HG03045 (cell line): Measurements from ENCODE around the gene UBN1.

Experiments
- ATAC-seq: cut with Tn5 transposase; IDR thresholded peaks from one replicate; pipeline ENCODE4 v1.9.1; 2021; ENCODE audit warnings: mild to moderate bottlenecking, moderate library complexity; ENCODE audit not compliant: unreplicated experiment

Gene UBN1

DNA sequence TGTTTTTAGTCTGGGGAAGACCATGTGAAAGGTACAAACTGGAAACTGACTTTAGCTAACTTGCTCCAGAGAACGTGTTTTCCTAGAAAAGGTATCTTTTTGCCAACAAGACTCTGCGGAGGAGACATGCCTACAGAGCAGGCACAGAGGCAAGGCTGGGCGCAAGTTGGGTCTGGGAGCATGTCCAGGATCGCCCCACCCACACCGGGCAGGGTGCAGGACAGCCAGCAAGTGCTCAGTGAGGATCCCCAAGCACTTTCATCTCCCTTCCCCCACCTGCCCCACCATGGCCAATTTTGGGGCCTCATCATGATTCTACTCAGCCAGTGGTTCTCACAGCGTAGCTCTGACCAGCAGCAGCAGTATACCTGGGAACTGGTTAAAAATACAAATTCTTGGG is 26.6 kb upstream of the UBN1 start:
- ATAC-seq, result no peak

DNA sequence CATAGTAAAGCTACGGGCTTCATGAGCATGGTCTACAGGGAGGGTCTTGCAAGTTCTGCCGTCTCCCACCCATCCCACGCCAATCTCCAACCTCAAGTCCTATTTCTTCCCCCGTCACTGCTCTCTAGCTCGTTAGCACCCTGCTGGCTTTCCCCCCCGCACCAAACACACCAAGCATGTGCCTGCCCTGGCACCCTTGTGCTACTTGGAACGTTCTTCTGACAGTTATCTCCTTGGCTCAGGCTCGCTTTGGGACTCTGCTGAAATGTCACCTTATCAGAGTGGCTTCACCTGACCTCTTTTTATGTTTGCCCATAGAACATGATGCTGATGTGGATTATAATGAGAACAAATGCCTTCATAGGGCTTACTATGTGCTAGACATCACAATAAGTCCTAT is 22.1 kb upstream of the UBN1 start:
- ATAC-seq, result no peak

DNA sequence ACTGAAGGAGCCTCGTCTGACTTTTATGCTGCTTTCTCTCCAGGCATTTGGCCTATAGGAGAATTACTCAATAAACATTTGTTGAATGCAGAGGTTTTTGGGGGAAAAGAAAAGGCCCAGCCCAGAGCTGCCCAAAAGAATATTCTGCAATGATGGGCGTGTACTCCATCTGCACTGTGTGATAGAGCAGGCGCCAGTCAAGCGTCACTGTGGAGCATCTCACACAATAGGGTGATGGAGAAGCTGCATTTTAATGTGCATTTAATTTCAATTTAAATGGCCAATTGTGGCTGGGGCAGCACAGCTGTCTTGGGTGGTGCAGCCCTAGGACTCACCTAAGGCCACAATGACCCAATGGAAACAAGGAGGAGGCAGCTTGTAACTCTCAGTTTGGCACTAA is 20.8 kb upstream of the UBN1 start:
- no peak for ATAC-seq

DNA sequence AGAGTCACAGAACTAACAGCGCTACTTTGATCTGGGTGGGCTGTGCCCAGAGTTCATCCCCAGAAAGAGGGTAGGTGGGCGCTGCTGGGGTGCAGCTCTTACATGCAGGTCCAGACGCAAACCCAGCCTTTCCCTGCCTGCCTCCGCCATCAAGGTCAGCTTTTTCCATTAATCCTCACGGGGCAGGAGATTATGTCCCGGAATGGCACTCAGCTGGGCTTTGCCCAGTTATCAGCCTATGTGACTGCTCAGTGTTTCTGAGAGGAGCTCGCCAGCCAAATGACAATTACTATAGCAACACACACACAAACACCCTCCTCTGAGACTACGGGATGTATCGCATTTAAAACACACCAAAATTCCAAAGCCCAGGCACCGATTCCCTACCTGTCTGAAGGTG is 20.3 kb upstream of the UBN1 start:
- ATAC-seq, result no peak

DNA sequence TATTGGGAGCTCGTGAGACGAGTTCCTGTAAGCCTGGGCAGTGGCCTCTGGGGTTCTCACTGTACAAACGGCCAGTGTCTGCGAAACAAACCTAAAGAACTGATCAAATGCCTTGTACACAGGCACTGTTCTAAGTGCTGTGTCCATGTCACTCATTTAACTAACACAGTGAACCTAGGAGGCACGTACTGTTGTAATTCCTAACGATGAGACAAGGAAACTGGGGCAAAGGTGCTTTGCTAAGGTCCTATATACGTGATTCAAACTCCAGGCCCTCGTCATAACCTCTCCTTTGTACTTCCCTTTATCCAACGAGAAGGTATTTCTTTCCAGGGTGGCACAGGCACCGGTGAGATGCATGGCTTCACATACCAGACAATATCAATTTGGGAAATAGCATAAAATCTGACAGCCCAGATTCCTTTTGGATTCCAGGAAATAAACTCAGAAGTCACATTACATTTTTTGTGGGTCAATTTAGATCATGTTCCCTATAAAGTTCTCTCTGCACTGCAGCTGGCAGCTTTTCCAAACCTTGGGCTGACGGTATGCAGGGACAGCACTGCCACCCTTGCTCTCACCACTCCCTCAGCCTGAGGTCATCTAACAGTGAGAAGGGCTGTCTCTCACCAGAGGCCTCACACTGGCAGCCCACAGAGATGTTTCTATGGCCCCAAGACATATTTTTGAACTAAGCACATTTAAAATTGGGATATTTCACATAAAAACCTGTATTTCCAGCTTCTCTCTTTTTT is 18.5 kb upstream of the UBN1 start:
- ATAC-seq, result no peak

DNA sequence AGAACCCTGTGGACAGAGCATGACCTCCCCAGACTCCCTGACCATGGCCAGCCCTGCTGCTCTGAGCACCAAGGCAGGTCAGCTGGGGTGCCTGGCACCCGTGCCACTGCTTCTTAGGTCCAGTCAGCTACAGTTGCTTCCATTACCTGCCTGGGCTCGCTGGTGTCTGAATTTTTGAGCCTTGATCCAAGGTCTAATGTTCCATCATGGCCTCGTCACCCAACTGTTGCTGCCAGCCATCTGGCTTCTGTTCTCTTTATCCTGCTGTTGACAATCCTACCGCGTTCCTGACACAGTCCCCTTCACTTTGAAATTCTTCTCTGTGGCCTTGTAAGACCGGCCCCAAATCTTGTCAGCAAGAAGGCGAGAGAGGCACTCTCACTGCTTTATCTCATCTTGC is 16.9 kb upstream of the UBN1 start:
- no peak for ATAC-seq

DNA sequence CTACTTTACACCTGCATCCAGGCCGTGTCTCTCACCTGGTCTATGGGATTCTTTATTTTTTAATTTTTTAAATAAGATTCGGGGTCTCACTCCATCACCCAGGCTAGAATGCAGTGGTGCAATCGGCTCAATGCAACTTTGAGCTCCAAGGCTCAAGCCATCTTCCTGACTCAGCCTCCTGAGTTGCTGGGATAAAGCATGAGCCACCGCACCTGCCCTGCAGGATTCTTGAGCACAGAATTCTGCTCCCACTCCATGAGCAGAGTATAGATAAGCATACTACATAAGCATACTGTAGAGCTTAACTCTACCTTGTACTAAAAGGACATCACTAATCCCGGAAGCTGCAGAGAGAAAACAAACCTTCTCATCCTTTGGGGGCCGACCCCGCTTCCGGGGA is 15.7 kb upstream of the UBN1 start:
- no peak for ATAC-seq

DNA sequence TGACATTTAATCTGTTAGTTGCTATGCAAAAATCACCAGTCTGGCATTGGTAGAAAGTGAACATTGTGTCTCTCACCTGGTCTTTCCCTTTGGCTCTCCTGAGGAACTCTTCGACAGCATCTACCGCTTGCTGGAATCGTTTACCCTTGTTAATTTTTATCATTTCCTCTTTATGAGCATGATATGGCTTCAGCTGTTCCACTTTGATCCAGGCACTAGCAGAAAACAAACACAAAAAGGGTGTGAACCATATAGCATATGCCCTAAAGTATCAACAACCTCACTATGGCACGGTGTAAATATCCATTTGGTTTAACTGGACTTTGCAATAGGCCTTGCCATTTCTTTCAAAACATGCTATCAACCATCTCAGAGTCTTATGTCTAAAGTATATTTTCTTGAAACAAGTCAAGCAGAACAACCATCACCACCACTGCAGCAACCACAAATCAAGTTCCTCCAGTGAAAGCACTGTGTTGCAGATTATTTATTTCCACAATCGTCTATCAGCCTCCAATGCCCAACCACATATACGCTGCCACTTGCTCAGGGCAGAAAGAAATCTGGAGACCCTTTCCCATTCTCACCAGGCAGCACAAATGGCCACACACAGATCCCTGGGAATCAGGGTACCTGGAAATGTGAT is 14.5 kb upstream of the UBN1 start:
- ATAC-seq, result no peak

DNA sequence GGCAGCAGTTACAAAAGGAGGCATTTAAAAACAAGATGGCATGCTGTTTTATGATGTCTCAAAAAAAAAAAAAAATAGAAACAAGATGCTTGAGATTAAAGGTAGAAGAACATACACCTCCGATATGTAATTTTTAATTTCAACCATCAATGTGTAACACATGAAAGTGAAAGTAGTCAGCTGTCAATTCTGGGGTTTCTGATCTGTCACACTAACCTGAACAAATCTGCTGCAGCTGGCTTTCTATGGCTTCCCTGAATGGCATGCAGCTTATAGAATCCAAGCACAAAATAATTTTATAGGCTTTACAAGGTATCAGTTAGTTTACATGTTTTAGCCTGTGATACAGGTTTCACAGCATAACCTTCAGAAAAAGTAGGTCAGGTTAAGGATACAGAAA is 13.7 kb upstream of the UBN1 start:
- no peak for ATAC-seq

DNA sequence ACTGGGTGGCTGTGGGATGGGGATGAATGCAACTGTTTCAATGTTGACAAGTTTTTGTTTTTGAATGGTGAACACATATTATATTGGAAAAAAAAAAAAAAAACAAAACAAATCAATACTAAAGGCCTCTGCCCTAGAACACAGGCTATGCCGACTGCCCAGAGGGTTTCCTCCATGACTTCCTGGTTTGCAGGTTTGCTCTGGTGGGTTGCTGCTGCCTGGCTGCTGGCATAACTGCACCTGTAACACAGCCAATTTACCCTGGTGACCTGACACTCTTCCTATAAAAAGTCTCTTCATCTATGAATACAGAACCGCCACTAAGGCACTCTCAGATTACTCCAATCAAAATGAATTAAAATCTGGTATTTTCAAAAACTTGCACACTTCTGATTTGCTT is 10.6 kb upstream of the UBN1 start:
- ATAC-seq, result no peak

DNA sequence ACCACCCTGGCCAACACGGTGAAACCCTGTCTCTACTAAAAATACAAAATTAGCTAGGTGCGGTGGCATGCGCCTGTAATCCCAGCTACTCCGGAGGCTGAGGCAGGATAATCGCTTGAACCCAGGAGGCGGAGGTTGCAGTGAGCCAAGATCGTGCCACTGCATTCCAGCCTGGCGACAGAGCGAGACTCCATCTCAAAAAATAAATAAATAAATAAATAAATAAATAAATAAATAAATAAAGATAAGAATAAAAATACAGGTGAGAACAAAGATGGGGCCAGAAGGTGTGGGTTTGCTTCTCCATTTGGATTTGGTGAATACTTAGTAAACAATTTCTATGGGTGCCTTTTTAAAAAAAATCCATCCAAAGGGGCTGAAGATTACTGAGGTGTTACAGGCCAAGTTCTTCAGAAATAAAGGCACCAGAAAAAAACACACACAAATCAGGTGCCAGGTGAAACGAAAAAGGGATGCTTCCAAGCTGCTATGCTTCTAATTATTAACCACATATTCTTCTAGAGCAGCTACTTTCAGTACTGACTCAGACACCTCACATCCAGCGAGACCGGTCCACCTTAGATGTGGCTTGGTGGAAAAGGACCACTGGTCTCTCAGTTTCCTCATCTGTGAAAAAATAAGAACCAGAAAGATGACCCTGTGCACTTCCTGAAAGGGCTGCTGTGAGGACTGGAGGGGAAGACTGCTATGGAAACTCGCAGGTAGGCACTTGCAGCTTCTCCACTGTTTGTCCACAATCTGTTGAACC is 9.4 kb upstream of the UBN1 start:
- ATAC-seq, result no peak

DNA sequence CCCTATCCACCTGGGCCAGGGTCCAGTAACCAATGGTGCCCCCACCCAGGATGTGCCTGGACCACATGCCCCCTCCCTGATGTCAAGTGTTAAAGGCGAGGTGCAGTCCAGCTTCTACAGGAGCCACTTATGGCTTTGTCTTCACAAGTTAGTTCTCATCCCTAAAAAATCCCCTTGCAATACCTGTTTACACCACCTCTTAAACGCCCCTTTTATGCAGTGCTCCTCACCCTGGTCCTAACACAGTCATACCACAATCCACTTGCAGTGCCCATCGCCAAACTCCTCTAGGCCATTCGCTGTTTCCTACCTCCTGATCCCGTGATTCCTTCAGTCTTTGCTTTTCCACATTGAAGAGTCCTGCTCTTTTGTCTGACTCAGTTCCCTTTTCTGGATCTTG is 7.3 kb upstream of the UBN1 start:
- no peak for ATAC-seq

DNA sequence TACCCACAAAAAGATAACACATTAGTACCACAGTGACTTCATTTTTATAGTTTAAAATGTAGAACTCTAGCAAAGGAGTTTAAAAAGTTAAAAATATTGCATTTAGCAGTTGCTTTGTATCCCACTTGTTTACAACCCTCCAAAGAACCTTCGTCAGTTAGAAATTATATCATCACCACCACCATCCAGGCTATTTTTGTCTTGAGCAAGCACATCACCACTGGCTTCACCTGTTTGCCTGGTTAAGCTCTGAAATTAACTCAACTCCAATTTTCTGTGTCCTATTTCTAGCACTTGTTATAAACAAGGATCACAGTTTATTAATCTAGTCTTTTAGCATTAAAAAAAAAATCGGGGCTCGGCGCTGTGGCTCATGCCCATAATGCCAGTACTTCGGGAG is 6.3 kb upstream of the UBN1 start:
- no peak for ATAC-seq

DNA sequence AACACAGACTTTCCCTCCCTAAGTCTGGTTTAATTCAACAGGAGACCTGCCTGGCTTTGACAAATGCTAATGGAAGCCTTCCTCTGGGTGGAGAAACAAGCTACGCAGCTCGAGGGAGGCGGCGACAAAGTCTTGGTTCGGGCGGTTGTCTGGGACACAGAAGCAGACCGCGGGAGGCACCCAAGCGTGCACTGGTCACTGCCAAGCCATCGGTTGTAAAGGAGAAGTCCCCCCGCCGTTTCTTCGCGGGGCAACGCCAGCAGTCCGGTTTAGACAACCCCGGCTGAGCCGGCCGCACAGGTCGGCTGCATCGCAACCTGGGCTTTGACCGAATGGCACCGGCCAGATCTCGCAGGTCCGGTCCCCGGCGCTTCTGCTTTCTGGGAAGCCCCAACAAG is 779 bp upstream of the UBN1 start:
- ATAC-seq, result peak; percentile 17

DNA sequence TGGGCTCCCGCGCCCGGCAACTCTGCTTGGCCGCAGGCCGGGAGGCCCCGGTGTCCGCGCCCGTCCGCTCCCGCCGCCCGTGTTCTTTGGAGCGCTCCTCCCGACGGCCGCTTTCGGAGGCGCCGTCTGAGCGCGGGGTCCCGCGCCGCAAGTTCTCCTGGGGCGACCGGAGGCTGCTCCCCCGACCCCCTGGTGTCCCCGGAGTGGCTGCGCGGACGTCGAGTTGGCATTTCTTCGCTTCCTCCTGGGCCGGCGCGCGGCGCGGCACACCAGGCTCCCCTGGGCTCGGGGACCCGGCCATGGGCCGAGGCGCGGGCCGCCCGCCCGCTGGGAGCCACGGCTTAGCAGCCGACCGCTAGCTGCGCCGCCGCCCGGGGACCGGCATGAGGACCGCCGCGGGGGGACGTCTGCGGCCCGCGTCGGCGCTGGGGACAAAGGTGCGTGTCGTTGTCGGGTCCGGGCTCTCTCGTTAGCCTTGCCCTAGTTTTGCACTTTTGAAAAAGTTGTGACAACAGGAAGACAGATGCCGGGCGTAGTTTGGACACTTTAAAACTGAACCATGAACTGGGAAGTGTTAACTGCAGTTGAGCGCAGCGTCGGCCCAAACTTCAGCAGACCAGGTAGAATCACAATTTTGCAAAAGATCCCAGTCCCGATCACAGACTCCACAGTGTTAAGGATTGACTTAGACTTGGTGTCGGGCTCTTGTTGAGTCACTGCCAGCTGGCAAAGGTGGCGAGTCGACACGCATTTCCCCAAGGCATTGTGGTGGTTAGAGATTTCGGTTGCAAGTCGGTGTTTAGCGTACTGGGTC is 700 bp downstream of the UBN1 start:
- ATAC-seq, result peak; percentile 30

DNA sequence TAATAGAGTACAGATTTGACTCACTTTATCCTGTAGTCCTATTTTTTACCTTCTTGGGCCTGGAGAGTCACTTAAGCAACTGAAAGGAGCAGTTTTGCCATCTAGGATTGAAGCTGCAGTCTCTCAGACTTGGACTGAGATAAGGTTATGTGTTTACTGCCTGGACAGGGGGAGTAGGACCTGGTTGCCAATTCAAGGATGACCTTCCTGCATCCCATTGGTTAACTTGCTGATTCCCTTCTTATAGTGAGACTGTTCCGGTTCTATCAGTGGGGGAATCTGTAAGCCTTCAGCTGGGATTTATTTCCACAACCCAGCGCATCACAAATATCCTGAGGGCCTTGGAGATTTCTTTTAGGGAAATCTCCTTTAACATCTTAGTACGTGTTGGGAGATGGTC is 2.9 kb downstream of the UBN1 start:
- ATAC-seq, result no peak

DNA sequence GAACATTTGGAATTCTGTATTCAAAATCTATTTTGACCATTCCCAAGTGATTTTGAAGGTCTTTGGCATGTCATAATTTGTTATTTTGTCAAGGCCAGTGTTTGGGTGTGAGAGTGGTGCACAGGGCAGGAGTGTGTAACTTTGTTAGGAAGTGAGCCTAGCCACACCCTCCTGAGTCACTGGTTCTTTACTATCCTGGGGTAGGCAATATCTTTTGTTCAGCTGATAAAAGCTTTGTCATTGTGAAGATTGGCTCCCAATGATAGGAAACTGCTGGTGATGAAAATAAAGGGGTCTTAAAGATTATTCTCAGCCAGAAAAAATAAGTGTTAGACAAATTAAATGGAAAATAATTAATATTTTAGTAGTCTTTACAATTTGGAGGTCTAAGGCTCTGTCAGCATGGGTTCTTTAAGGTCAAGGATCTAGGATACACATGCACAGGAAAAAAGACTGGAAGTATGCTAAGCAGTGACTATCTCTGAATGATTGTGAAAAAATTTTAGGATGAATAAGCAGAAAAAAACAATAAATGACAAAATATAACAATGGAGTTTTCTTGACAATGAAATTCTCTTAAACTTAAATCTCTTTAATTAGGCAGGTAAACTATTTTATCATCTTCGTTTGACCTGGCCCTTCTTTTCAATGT is 5.1 kb downstream of the UBN1 start:
- no peak for ATAC-seq

DNA sequence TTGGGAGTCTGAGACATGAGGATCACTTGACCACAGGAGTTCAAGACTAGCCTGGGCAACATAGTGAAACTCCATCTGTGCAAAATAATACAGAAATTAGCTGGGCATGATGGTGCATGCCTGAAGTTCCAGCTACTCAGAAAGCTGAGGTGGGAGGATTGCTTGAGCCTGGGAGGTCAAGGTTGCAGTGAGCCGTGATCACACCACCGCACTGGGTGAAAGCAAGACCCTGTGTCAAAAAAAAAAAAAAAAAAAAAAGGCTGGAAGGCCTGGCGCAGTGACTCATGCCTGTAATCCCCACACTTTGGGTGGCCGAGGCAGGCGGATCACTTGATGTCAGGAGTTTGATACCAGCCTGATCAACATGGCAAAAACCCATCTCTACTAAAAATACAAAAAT is 8.1 kb downstream of the UBN1 start:
- no peak for ATAC-seq

DNA sequence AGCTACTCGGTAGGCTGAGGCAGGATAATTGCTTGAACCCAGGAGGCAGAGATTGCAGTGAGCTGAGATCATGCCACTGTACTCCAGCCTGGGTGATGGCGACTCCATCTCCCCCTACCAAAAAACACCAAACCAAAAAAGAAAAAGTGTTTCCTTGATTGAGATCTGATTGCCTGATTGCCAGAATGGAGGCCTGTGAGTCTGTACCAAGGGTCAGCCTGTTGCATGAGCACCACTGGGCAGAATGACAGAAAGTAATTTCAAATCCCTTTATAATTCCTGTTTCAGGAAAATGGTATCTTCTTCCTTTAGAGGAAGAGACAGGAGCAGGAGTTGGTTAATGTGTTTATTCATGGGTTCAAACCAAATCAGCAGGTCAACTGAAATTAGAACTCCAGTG is 8.5 kb downstream of the UBN1 start:
- no peak for ATAC-seq

DNA sequence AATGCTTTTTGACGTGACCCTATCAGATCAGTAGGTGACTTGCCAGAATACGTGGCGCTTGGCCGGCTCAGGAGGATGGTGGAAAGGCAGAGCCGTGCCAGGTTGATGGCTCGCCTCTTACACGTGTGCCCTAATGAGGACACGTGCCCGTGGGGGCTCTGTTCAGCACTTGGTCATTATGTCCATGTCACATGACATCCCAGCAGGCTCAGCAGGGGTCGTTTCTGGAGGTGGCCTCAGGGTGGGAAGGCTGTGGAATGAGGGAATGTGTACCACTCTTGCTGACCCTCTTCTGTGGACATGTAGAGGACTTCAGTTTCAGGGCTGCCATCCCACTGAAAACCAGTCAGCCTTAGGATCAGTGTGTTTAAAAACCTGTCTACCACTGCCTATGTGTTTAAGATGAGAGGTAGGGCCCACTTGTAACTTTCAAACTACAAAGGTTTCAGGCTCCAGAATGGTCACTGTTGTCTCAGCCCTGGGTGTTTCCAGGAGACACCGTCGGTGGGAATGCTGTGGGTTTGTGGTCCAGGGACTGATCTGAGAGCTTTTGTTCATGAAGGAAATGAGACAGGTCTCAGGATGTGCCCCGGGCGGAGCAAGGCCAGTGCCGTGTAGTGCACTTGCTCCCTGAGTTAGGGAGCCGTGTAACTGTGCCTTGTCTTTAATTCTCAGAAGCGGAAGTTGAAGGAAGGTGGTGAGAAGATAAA is 12.1 kb downstream of the UBN1 start:
- no peak for ATAC-seq
